A673 (cell line): ENCODE data around the gene DMAC2L.
"Not testable (repeated sequence)": the region's sequence is repeated elsewhere in the genome, so short reads cannot be mapped to it uniquely, and the experiment has no call there.

Experiments used
- EZH2 ChIP-seq: fragments of 200-600 bp; sonication (generic); IDR thresholded peaks from 2 replicates; pipeline ENCODE4 v1.6.1; 2017; ENCODE audit warnings: borderline replicate concordance, low read depth, mild to moderate bottlenecking, mixed read lengths, antibody characterized with exemption, low read length; ENCODE audit not compliant: poor library complexity, severe bottlenecking
- TF ChIP-seq, protein P1 (sequence below): fragments of 300-800, 200-600 bp; sonication (generic); conservative IDR thresholded peaks from 2 replicates; pipeline ENCODE4 v1.5.1; 2017; ENCODE audit warnings: low read depth, mild to moderate bottlenecking, antibody characterized with exemption, low read length, moderate library complexity, mixed read lengths

DNA sequence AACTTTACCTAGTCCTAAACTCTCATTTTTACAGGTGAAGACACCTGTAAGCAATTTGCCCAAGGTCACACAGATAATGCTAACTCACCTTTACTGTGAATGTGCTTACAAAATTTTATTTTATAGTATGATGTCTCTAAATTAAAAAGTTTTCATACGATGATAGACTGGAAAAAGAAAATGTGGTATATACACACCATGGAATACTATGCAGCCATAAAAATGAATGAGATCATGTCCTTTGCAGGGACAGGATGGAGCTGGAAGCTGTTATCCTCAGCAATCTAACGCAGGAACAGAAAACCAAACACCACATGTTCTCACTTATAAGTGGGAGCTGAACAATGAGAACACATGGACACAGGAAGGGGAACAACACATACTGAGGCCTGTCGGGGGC lies 44.2 kb downstream of the DMAC2L start:
- TF ChIP-seq, protein P1, sequence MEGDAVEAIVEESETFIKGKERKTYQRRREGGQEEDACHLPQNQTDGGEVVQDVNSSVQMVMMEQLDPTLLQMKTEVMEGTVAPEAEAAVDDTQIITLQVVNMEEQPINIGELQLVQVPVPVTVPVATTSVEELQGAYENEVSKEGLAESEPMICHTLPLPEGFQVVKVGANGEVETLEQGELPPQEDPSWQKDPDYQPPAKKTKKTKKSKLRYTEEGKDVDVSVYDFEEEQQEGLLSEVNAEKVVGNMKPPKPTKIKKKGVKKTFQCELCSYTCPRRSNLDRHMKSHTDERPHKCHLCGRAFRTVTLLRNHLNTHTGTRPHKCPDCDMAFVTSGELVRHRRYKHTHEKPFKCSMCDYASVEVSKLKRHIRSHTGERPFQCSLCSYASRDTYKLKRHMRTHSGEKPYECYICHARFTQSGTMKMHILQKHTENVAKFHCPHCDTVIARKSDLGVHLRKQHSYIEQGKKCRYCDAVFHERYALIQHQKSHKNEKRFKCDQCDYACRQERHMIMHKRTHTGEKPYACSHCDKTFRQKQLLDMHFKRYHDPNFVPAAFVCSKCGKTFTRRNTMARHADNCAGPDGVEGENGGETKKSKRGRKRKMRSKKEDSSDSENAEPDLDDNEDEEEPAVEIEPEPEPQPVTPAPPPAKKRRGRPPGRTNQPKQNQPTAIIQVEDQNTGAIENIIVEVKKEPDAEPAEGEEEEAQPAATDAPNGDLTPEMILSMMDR, result not testable (repeated sequence)
- not testable (repeated sequence) for TF ChIP-seq EZH2
